ENCODE data around the gene CADPS. TPM values are rescaled to one million over a fixed set of nuclear protein-coding genes. Genes with fewer than 3 reads are reported as not detected.

Gene CADPS
- total and polyA plus RNA-seq, 2 of the 4 experiments (the other 2 are of a cell fraction): not detected

DNA sequence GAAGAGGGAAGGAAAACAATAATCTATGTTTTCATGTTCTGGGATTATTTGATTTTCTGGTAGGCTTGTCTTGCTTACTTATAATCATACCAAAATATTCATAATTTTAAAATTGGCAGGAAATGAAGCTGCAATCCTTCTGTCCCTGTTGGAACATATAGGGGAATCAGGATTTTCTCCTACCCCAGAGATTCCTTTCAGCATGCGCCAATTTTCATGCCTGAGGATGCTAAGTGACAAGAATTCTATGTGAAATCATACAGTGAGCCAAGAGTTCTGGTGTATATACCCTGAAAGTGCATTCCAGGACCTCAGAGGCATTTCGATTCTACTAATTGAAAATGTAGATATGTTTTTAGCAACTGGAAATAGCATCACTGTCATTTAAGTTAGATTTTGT lies 9.9 kb upstream of the CADPS start:
- H3K4me2 ChIP-seq (ENCODE audit: low read depth, low read length): no peak overlapping the region
- H2BK5ac ChIP-seq (ENCODE audit: low read depth, low read length, poor library complexity, severe bottlenecking): no peak overlapping the region
- intact Hi-C loops (cut with micrococcal nuclease) (no loop called here), dilution Hi-C loops (cut with HindIII; ENCODE audit: low sequenced_read_pairs, unreplicated experiment) (no loop called here), in situ Hi-C loops (cut with MboI; ENCODE audit: low sequenced_read_pairs) (no loop called here)
- H4K5ac ChIP-seq (ENCODE audit: low read depth, low read length): no peak overlapping the region
- no peak overlapping the region for H3K4ac ChIP-seq (ENCODE audit: low read depth, low read length)
- H2AK9ac ChIP-seq (replicated peaks; ENCODE audit: low read depth, low read length, poor library complexity): no peak overlapping the region
- no peak overlapping the region for H2BK120ac ChIP-seq (ENCODE audit: low read depth, low read length)
- no peaks in the 10 kb centered on the region for H3K79me1 ChIP-seq (ENCODE audit: low read depth in 1 of 2, low read length in 2 of 2)
- no peak overlapping the region for H4K91ac ChIP-seq (ENCODE audit: insufficient read depth, low read depth, low read length)
- H3K23ac ChIP-seq (ENCODE audit: low read depth, low read length): no peak overlapping the region
- no peak overlapping the region for H3K18ac ChIP-seq (ENCODE audit: low read depth, low read length)
- no TSS peak for BruUV-seq (replicated peaks)
- TF ChIP-seq RAD21 (IDR thresholded peaks at IDR 0.05; ENCODE audit: low read length) (no peak), MAFK (IDR thresholded peaks at IDR 0.05; ENCODE audit: low read depth, low read length) (no peak), NFE2L2 (IDR thresholded peaks at IDR 0.05; ENCODE audit: low read depth, low read length) (no peak)
- TF ChIP-seq, protein P1, sequence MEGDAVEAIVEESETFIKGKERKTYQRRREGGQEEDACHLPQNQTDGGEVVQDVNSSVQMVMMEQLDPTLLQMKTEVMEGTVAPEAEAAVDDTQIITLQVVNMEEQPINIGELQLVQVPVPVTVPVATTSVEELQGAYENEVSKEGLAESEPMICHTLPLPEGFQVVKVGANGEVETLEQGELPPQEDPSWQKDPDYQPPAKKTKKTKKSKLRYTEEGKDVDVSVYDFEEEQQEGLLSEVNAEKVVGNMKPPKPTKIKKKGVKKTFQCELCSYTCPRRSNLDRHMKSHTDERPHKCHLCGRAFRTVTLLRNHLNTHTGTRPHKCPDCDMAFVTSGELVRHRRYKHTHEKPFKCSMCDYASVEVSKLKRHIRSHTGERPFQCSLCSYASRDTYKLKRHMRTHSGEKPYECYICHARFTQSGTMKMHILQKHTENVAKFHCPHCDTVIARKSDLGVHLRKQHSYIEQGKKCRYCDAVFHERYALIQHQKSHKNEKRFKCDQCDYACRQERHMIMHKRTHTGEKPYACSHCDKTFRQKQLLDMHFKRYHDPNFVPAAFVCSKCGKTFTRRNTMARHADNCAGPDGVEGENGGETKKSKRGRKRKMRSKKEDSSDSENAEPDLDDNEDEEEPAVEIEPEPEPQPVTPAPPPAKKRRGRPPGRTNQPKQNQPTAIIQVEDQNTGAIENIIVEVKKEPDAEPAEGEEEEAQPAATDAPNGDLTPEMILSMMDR (conservative IDR thresholded peaks at IDR 0.05; ENCODE audit: low read depth, low read length): no peak
- no peaks in the 10 kb centered on the region for H3K4me1 ChIP-seq (ENCODE audit: control insufficient read depth, insufficient read depth, low read length)
- H3K36me3 ChIP-seq (ENCODE audit: control insufficient read depth, insufficient read depth, low read length): no peaks in the 10 kb centered on the region
- WGBS, 2 experiments (ENCODE audit: extremely low coverage in 2 of 2, insufficient read length in 1 of 2): no CpG with 5 or more reads among the region's 2 CpGs
- POLR2A ChIA-PET (ENCODE audit: unreplicated experiment): no interaction called here
- H3K4me3 ChIP-seq (ENCODE audit: insufficient read depth, low read depth, low read length): no peak overlapping the region
- H3K56ac ChIP-seq (ENCODE audit: extremely low read depth, insufficient read depth, low read length): no peak overlapping the region
- no peaks in the 10 kb centered on the region for H3K9me1 ChIP-seq (ENCODE audit: insufficient read depth, low read length)
- H2BK15ac ChIP-seq (ENCODE audit: low read depth, low read length): no peak overlapping the region
- no peak overlapping the region for H4K8ac ChIP-seq (ENCODE audit: low read depth in 2 of 2, low read length in 2 of 2)
- CTCF ChIA-PET: no interaction called here
- DNase-seq: no peak
- H3K9me3 ChIP-seq (ENCODE audit: control insufficient read depth, insufficient read depth, low read length): no peaks in the 10 kb centered on the region
- no peak overlapping the region for H2BK20ac ChIP-seq (ENCODE audit: low read depth, low read length)
- H3K27ac ChIP-seq (ENCODE audit: insufficient read depth, low read length): no peak overlapping the region
- no peak overlapping the region for H2AFZ ChIP-seq (replicated peaks; ENCODE audit: low read length, poor library complexity)
- H3K27me3 ChIP-seq (ENCODE audit: control insufficient read depth, insufficient read depth, low read length): no peaks in the 10 kb centered on the region
- no peak overlapping the region for H3K9ac ChIP-seq (ENCODE audit: low read depth, low read length)
- H2AK5ac ChIP-seq (ENCODE audit: low read depth, low read length): no peak overlapping the region
- no peak for ATAC-seq (ENCODE audit: low read depth)
- no peak overlapping the region for H3K14ac ChIP-seq (replicated peaks; ENCODE audit: low read depth, low read length)
- H4K20me1 ChIP-seq (ENCODE audit: insufficient read depth, low read length): no peaks in the 10 kb centered on the region
